Endothelial cell of umbilical vein (primary cell): ENCODE data around the gene AAMDC. TPM values are rescaled to one million over a fixed set of nuclear protein-coding genes. Genes with fewer than 3 reads are reported as not detected.

Experiments
- Bru-seq: library from RNA; stranded (reverse); fragments of 400-500 nt; gene quantifications from one replicate; lab custom pipeline; 2021; lab: Mats Ljungman, UMichigan
- BruChase-seq, 2 experiments: library from RNA; stranded (reverse); fragments of 400-500 nt; gene quantifications; one replicate each; lab custom pipeline; 2021; lab: Mats Ljungman, UMichigan
- BruUV-seq: library from RNA; stranded (reverse); fragments of 400-500 nt; replicated peaks from 2 replicates; lab custom pipeline; 2021; lab: Mats Ljungman, UMichigan
- CTCF ChIA-PET: fragments of 300-600, 350-600 bp; sonication (Branson Sonifier 250); formaldehyde crosslinking; loops from one replicate; lab custom pipeline; 2021; ENCODE audit warnings: antibody characterized with exemption, inconsistent platforms; lab: Charles Lee
- POLR2A ChIA-PET: fragments of 300-600, 350-600 bp; sonication (Branson Sonifier 250); formaldehyde crosslinking; loops from one replicate; lab custom pipeline; 2021; ENCODE audit warnings: antibody characterized with exemption, inconsistent platforms; lab: Charles Lee
- DNase-seq: peaks from one replicate; pipeline ENCODE4 v3.0.0-alpha.2; 2011; ENCODE audit warnings: low read depth, low spot score
- FAIRE-seq: peaks from 2 replicates; lab custom pipeline; 2011; peaks lifted over from hg19 to GRCh38; lab: Jason Lieb, UNC
- H2AFZ ChIP-seq: 2 replicates; pipeline ENCODE4 v1.6.0; 2012; ENCODE audit warnings: low read depth, low read length, control low read depth, inconsistent platforms
- H3K27ac ChIP-seq: 2 replicates; pipeline ENCODE4 v1.5.1; 2011; ENCODE audit warnings: low read depth, mild to moderate bottlenecking, control low read depth, low read length, moderate library complexity; ENCODE audit not compliant: insufficient read depth
- H3K27me3 ChIP-seq, 2 experiments: 2 replicates each; pipeline versions ENCODE4 v1.6.0 to v1.6.1; 2011; ENCODE audit warnings: low read length in 2 of 2, mixed read lengths in 1 of 2; ENCODE audit not compliant: control insufficient read depth in 2 of 2, insufficient read depth in 2 of 2
- H3K36me3 ChIP-seq, 2 experiments: 2 replicates in 1 of 2; 3 replicates in 1 of 2; pipeline ENCODE4 v1.5.1; 2011; ENCODE audit warnings: low read length in 2 of 2, mild to moderate bottlenecking in 1 of 2, moderate library complexity in 1 of 2; ENCODE audit not compliant: control insufficient read depth in 2 of 2, insufficient read depth in 2 of 2; ENCODE audit errors: extremely low read depth in 1 of 2
- H3K4me1 ChIP-seq: 3 replicates; pipeline ENCODE4 v1.5.1; 2011; ENCODE audit warnings: mild to moderate bottlenecking, low read length; ENCODE audit not compliant: control insufficient read depth, insufficient read depth; ENCODE audit errors: extremely low read depth
- H3K4me2 ChIP-seq: 2 replicates; pipeline ENCODE4 v1.6.1; 2011; ENCODE audit warnings: low read length, control low read depth, mixed read lengths; ENCODE audit not compliant: insufficient read depth
- H3K4me3 ChIP-seq, 3 experiments: fragments of 200-600 bp in 1 of 3; sonication (generic), shearing (Covaris generic) in 1 of 3; replicated peaks in 1 of 3; 2 replicates each; pipeline ENCODE4 v1.5.1; 2011 to 2016; ENCODE audit warnings: control low read depth in 3 of 3, low read length in 3 of 3, mild to moderate bottlenecking in 2 of 3, inconsistent platforms in 1 of 3, low read depth in 1 of 3, moderate library complexity in 1 of 3; ENCODE audit not compliant: insufficient read depth in 1 of 3
- H3K79me2 ChIP-seq: 2 replicates; pipeline ENCODE4 v1.6.0; 2012; ENCODE audit warnings: low read length, inconsistent platforms; ENCODE audit not compliant: control insufficient read depth, insufficient read depth
- H3K9ac ChIP-seq: replicated peaks from 2 replicates; pipeline ENCODE3; 2011; ENCODE audit warnings: low read length, control low read depth; ENCODE audit not compliant: insufficient read depth; ENCODE audit errors: extremely low read depth
- H3K9me1 ChIP-seq: replicated peaks from 3 replicates; pipeline ENCODE4 v1.6.0; 2011; ENCODE audit warnings: mild to moderate bottlenecking, low read length; ENCODE audit not compliant: control insufficient read depth, insufficient read depth; ENCODE audit errors: extremely low read depth
- H3K9me3 ChIP-seq: replicated peaks from 2 replicates; pipeline ENCODE4 v1.5.1; 2012; ENCODE audit warnings: low read length, inconsistent platforms; ENCODE audit not compliant: control insufficient read depth, insufficient read depth
- H4K20me1 ChIP-seq: replicated peaks from 2 replicates; pipeline ENCODE3; 2011; ENCODE audit warnings: mild to moderate bottlenecking, low read length; ENCODE audit not compliant: control insufficient read depth, insufficient read depth; ENCODE audit errors: extremely low read depth
- EZH2 ChIP-seq: IDR thresholded peaks from 2 replicates; pipeline ENCODE4 v1.6.1; 2012; ENCODE audit warnings: borderline replicate concordance, low read depth, mild to moderate bottlenecking, moderate library complexity, low read length, inconsistent platforms; ENCODE audit not compliant: severe bottlenecking
- FOS ChIP-seq: IDR thresholded peaks from 2 replicates; pipeline ENCODE4 v1.6.1; 2011; ENCODE audit warnings: mild to moderate bottlenecking, low read length, moderate library complexity, borderline replicate concordance; ENCODE audit not compliant: insufficient read depth
- GATA2 ChIP-seq: IDR thresholded peaks from 2 replicates; pipeline ENCODE4 v1.7.0; 2011; ENCODE audit warnings: low read depth, mild to moderate bottlenecking, moderate library complexity, mixed read lengths, low read length; ENCODE audit not compliant: insufficient read length, insufficient read depth
- JUN ChIP-seq: IDR thresholded peaks from 2 replicates; pipeline ENCODE4 v1.6.1; 2011; ENCODE audit warnings: borderline replicate concordance, low read depth; ENCODE audit not compliant: insufficient read length, insufficient read depth
- MYC ChIP-seq: IDR thresholded peaks from one replicate; pipeline ENCODE4 v1.6.1; 2011; ENCODE audit warnings: mild to moderate bottlenecking, low read depth, low read length
- POLR2A ChIP-seq: IDR thresholded peaks from 2 replicates; pipeline ENCODE4 v1.6.1; 2012; ENCODE audit warnings: low read depth, mild to moderate bottlenecking, control low read depth, low read length
- POLR2AphosphoS5 ChIP-seq: IDR thresholded peaks from 2 replicates; pipeline ENCODE4 v1.6.1; 2012; ENCODE audit warnings: low read depth, mild to moderate bottlenecking, control low read depth, low read length, moderate library complexity; ENCODE audit not compliant: insufficient read depth
- dilution Hi-C: fragments of 300-500 bp; cut with MboI; formaldehyde crosslinking; loops from one replicate; pipeline ENCODE4 v1.15.0; 2019; ENCODE audit warnings: low sequenced_read_pairs; ENCODE audit not compliant: extremely low pct_ligation_motif_present
- intact Hi-C: fragments of 100-400 bp; cut with micrococcal nuclease; formaldehyde crosslinking; loops from one replicate; pipeline ENCODE4 v1.10.0; 2022
- long read RNA-seq: library from polyadenylated mRNA; stranded (forward); transcript quantifications from one replicate; pipeline ENCODE4 v2.0.0, GENCODE V29; 2021
- polyA minus RNA-seq, 3 experiments: library from RNA; depleted of rRNA, polyadenylated mRNA; stranded (reverse); fragments of >200 nt; gene quantifications; 1 replicate in 1 of 3; 2 replicates in 2 of 3; pipeline ENCODE4 v1.2.3, GENCODE V29; 2011
- polyA plus RNA-seq, 4 experiments: library from polyadenylated mRNA; depleted of rRNA in 3 of 4; stranded (reverse) in 3 of 4; unstranded in 1 of 4; fragments of >200 nt; gene quantifications; 2 replicates each; pipeline versions ENCODE4 v1.2.1 to v1.2.3, GENCODE V29; 2011 to 2012; ENCODE audit warnings: missing spikeins in 1 of 4
- total RNA-seq: library from RNA; stranded (reverse); gene quantifications from 2 replicates; pipeline ENCODE4 v1.2.3, GENCODE V29; 2021
- TF ChIP-seq, protein P1 (sequence below): IDR thresholded peaks from 2 replicates; pipeline ENCODE4 v1.6.1; 2011; ENCODE audit not compliant: insufficient read depth, insufficient read length
- TF ChIP-seq, protein P2 (sequence below), 2 donors: IDR thresholded peaks; 1 replicate in 1 of 2; 2 replicates in 1 of 2; pipeline ENCODE4 v1.5.1; 2011; ENCODE audit warnings: low read length in 2 of 2, mild to moderate bottlenecking in 2 of 2, moderate library complexity in 2 of 2, control low read depth in 1 of 2, inconsistent platforms in 1 of 2, low read depth in 1 of 2; ENCODE audit not compliant: insufficient read depth in 1 of 2; ENCODE audit errors: extremely low read depth in 1 of 2

AAMDC gene
- total RNA-seq: 51.0 and 57.1 TPM in 2 replicates
- 28.2 and 48.1 TPM in 2 replicates for polyA plus RNA-seq
- 58.5 and 79.8 TPM in 2 replicates for polyA plus RNA-seq (2011; cell fraction: cytosol; rRNA removed)
- 22.5 and 26.1 TPM in 2 replicates for polyA plus RNA-seq (2011; cell fraction: nucleus; rRNA removed)
- 147 and 151 TPM in 2 replicates for polyA plus RNA-seq (2012)
- polyA minus RNA-seq: 14.1 and 20.4 TPM in 2 replicates
- 5.6 TPM for polyA minus RNA-seq (2011; cell fraction: cytosol; rRNA and poly(A)+ RNA removed)
- polyA minus RNA-seq (2011; cell fraction: nucleus; rRNA and poly(A)+ RNA removed): 6.5 and 10.7 TPM in 2 replicates
- Bru-seq, nascent RNA: percentile 56 among the genes with signal in this experiment
- percentile 57 among the genes with signal in this experiment for BruChase-seq, experiment 1, labeled RNA remaining after a 6-hour chase
- BruChase-seq, experiment 2, labeled RNA remaining after a 2-hour chase: percentile 62 among the genes with signal in this experiment
- long read RNA-seq, transcript AAMDC-202 (4 exons, 531 nt): major isoform, 93 of 221 reads
- long read RNA-seq, transcript AAMDC-206 (5 exons, 579 nt): minor isoform, 69 of 221 reads
- long read RNA-seq, partial matches to known transcripts: 10 of 221 reads
- long read RNA-seq, other reads (novel, unspliced or antisense): 48 of 221 reads

DNA sequence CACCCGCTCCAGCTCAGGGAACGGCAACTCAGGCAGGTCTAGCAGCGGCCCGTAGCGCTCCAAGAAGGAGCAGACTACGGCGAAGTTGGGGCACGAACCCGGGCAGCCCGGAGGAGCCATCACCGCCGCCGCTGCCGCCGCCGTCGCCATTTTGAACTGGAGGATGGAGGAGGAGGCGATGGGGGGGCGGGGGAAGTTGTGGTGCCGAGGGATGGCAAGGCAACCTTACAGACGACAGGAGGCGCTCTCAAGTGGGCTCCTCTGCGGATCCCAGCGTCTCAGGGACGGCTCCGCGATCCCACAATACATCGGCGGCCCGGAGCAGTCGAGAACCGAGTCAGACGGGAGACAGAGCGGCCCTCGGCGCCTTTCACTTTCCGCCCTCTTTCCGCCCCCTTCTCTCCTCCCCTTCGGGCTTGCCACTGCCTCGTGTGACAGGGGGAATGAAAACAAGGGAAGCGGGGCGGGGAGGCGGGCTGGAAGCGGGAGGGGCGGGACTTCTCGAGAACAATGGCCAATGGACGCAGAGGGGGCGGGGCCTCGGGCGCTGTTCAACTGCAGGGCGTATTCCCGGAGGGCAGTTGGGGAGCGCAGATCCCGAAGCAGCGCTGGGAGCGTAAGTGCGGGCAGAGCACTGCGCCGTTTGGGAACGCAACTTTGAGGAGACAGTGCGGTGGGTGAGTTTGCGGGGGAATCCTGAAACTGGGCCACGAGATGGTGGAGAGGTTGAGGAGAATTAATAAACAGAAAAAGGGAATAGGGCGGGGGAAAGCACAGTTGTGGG lies at the start of gene AAMDC, which contains the start of gene RSF1:
AAMDC (plus strand) TSS at position 580 of the 784 bp plus-strand sequence. CDS start 21,353 bp downstream, outside the sequence.
RSF1 (minus strand) TSS at position 158 of the 784 bp plus-strand sequence; CDS start at position 150, 8 bp downstream.
- Histone ChIP-seq H3K9ac (peak within 1 kb of the TSS; percentile 79), H3K36me3 (peaks cover 0 to 2% of the 10 kb centered on the region in 2 experiments), H3K27me3 (no peaks in the 10 kb centered on the region), H3K79me2 (peaks cover 52% of the 10 kb centered on the region), H3K4me2 (peak within 1 kb of the TSS; percentile 89), H3K9me3 (no peaks in the 10 kb centered on the region), H4K20me1 (peaks cover 14% of the 10 kb centered on the region), H3K4me3 (peak within 1 kb of the TSS; percentile 88 to 96 (median 91)), H3K9me1 (no peaks in the 10 kb centered on the region), H2AFZ (peak within 1 kb of the TSS; percentile 78), H3K27ac (peak within 1 kb of the TSS; percentile 53), H3K4me1 (peaks cover 13% of the 10 kb centered on the region)
- CTCF ChIA-PET: interaction anchor here (0.6 to 3.1 kb wide), 7 partner anchors 45 to 744 kb away, joined by 3 to 16 read pairs (median 4); partner anchors contain the start of gene INTS4
- BruUV-seq: no TSS peak
- TF ChIP-seq POLR2A (peak; percentile 79), POLR2AphosphoS5 (peak; percentile 75), FOS (no peak), JUN (no peak), GATA2 (no peak), MYC (peak; percentile 25), EZH2 (no peak)
- TF ChIP-seq, protein P1, sequence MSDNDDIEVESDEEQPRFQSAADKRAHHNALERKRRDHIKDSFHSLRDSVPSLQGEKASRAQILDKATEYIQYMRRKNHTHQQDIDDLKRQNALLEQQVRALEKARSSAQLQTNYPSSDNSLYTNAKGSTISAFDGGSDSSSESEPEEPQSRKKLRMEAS: peak; percentile 77
- TF ChIP-seq, protein P2, sequence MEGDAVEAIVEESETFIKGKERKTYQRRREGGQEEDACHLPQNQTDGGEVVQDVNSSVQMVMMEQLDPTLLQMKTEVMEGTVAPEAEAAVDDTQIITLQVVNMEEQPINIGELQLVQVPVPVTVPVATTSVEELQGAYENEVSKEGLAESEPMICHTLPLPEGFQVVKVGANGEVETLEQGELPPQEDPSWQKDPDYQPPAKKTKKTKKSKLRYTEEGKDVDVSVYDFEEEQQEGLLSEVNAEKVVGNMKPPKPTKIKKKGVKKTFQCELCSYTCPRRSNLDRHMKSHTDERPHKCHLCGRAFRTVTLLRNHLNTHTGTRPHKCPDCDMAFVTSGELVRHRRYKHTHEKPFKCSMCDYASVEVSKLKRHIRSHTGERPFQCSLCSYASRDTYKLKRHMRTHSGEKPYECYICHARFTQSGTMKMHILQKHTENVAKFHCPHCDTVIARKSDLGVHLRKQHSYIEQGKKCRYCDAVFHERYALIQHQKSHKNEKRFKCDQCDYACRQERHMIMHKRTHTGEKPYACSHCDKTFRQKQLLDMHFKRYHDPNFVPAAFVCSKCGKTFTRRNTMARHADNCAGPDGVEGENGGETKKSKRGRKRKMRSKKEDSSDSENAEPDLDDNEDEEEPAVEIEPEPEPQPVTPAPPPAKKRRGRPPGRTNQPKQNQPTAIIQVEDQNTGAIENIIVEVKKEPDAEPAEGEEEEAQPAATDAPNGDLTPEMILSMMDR (IDR thresholded peaks at IDR 0.05; ENCODE audit: extremely low read depth in 1 of 2, insufficient read depth in 1 of 2, low read depth in 1 of 2, low read length in 2 of 2): peak; percentile 61 to 93
- dilution Hi-C loops: no loop called here
- DNase-seq (peak; percentile 99), FAIRE-seq (peak; percentile 96)
- intact Hi-C loops: loop anchor here (1.0 to 5.0 kb wide), 10 partner anchors 22 to 740 kb away; partner anchors contain the start of genes CLNS1A, GAB2, INTS4 and KCTD21
- POLR2A ChIA-PET: interaction anchor here (0.6 to 1.5 kb wide), 4 partner anchors 12 to 224 kb away, joined by 3 read pairs; partner anchors contain the start of gene INTS4
